GM19193 (cell line): ENCODE results near the gene ANK3.

Experiments used
- POLR2A ChIP-seq: IDR thresholded peaks from 4 replicates; pipeline ENCODE4 v1.6.1; 2011; ENCODE audit not compliant: insufficient read depth, insufficient read length; ENCODE audit errors: extremely low read depth

Gene ANK3

DNA sequence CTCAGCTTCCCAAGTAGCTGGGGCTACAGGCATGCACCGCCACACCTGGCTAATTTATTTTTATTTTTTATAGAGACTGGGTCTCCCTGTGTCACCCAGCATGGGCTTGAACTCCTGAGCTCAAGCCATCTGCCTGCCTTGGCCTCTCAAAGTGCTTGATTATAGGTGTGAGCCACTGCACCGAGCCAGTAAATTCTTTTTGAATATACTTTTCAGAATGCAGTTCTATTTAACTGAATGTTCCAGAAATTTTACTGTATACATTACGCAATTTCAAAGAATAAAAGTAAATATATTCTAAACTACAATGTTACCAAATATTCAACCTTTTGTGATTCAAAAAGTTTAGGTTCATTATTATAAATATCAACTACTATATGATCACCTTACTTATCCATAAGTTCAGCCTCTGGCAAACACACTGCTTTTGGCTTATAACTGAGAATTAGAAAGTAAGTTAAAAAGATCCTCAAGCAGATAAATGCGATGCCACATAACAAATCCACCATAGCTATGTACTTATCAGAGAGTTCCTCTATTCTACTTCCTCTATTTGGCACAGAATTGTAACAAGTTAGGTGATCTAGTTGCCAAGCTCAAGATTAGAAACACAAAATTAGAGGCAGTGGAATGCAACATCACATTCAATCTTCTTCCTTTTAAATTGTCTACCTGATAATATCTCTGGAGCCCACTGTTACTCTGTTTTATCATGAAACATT is 118.2 kb downstream of the ANK3 start:
- no peak for TF ChIP-seq POLR2A

- TF ChIP-seq POLR2A = no peak
Observed at GRCh38 chr10:60270426-60270825, 119.2 kb downstream of the ANK3 start.

- no peak for TF ChIP-seq POLR2A
Observed at GRCh38 chr10:60267802-60268201, 121.9 kb downstream of the ANK3 start.

GRCh38 chr10:60266513-60266912 is 123.2 kb downstream of the ANK3 start:
- TF ChIP-seq POLR2A = no peak

DNA sequence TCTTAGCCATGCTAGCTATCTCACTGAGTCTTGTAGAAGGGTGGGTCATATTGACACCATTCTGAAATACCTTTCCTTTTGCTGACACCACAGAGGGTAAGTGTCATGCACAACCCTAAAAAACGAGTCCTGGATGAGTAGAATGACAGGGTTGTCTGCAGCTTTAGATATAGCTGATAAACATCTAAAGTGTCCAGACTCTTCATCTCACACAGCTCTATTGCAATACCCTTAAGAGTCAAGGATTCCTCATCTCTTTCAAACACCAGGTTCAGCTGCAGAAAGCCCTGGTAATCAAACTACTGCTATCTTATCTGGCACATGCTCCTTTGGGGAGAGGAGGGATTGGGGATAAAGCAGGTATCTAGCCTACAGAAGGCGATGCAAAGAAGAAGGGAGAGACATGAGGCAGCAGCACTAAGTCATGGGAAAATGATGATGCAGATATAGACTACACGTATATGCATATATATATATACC is 127.0 kb downstream of the ANK3 start:
- TF ChIP-seq POLR2A = no peak

- no peak for TF ChIP-seq POLR2A
Observed at GRCh38 chr10:60260321-60260720, 129.4 kb downstream of the ANK3 start.

GRCh38 chr10:60258429-60258797 is 131.3 kb downstream of the ANK3 start:
- TF ChIP-seq POLR2A = no peak

- no peak for TF ChIP-seq POLR2A
Observed at GRCh38 chr10:60257767-60258428, 131.8 kb downstream of the ANK3 start.

GRCh38 chr10:60254776-60255175 is 134.9 kb downstream of the ANK3 start:
- no peak for TF ChIP-seq POLR2A

GRCh38 chr10:60253484-60253883 is 136.2 kb downstream of the ANK3 start:
- TF ChIP-seq POLR2A = no peak

- TF ChIP-seq POLR2A = no peak
Observed at GRCh38 chr10:60252688-60253087, 137.0 kb downstream of the ANK3 start.

DNA sequence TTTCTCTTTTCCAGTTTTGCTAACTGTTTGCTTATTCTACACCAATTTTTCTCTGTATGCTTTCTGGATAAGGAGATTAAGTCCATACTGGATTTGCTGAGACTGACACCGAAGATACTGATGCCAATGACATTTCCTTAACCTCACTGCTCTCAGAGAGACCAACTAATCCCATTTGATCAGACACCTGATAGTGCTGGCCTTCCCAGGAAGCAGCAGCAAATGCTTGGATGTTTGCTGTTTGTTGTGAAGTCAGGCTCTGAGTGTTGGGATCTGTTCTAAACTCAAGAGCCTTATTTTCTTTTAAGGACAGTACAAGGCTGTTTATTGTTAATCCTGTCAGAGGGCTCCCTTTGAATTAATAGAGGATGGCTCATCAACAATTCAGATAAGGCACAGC is 143.3 kb downstream of the ANK3 start:
- no peak for TF ChIP-seq POLR2A

GRCh38 chr10:60239228-60239627 is 150.4 kb downstream of the ANK3 start:
- TF ChIP-seq POLR2A = no peak

- TF ChIP-seq POLR2A = no peak
Observed at GRCh38 chr10:60238759-60239100, 150.9 kb downstream of the ANK3 start.

- no peak for TF ChIP-seq POLR2A
Observed at GRCh38 chr10:60237977-60238758, 151.5 kb downstream of the ANK3 start.
